Stomach (tissue), 9 donors: ENCODE data around the gene ATXN7L1. TPM values are rescaled to one million over a fixed set of nuclear protein-coding genes. Genes with fewer than 3 reads are reported as not detected.

Experiments used
- DNase-seq, 2 donors: peaks; one replicate each; pipeline versions ENCODE4 v3.0.0 to v3.0.0-alpha.2; 2013 to 2019
- H3K27ac ChIP-seq, 5 donors: fragments of 200-600 bp in 4 of 5; sonication (generic) in 4 of 5; one replicate each; pipeline ENCODE4 v1.5.1; 2013 to 2019; ENCODE audit warnings: mild to moderate bottlenecking in 1 of 5, moderate library complexity in 1 of 5
- H3K27me3 ChIP-seq, 3 donors: fragments of 200-600 bp; sonication (generic); one replicate each; pipeline ENCODE4 v1.5.1; 2017 to 2019; ENCODE audit warnings: mixed run types in 1 of 3
- H3K36me3 ChIP-seq, 4 donors: fragments of 200-600 bp; sonication (generic); 1 replicate in 3 of 4; 2 replicates in 1 of 4; pipeline ENCODE4 v1.5.1; 2016 to 2019
- H3K4me1 ChIP-seq, 4 donors: fragments of 200-600 bp; sonication (generic); one replicate each; pipeline ENCODE4 v1.5.1; 2016 to 2019
- H3K4me3 ChIP-seq, 4 donors: fragments of 200-600 bp; sonication (generic) in 3 of 4; one replicate each; pipeline ENCODE4 v1.5.1; 2016 to 2019; ENCODE audit warnings: mild to moderate bottlenecking in 1 of 4
- H3K9me3 ChIP-seq, 4 donors: fragments of 200-600 bp; sonication (generic); one replicate each; pipeline ENCODE4 v1.5.1; 2016 to 2019
- EP300 ChIP-seq: sonication (generic); formaldehyde crosslinking; IDR thresholded peaks from one replicate; pipeline ENCODE4 v1.6.1; 2017; ENCODE audit warnings: antibody characterized with exemption
- POLR2A ChIP-seq, 4 donors: fragments of 450-650 bp; IDR thresholded peaks; one replicate each; pipeline ENCODE4 v1.6.1; 2016; ENCODE audit warnings: antibody characterized with exemption in 4 of 4, control low read depth in 2 of 4, mild to moderate bottlenecking in 1 of 4, moderate library complexity in 1 of 4
- POLR2AphosphoS5 ChIP-seq, 3 donors: sonication (generic); formaldehyde crosslinking; IDR thresholded peaks; one replicate each; pipeline ENCODE4 v1.6.1; 2016; ENCODE audit warnings: antibody characterized with exemption in 3 of 3
- WGBS, 5 donors: extraction: QIAGEN DNeasy Blood & Tissue Kit in 3 of 5; methylation state at CpG; one replicate each; pipeline versions ENCODE4 v1.1.5 to v1.1.7; 2013 to 2018; 5-methylcytosine and 5-hydroxymethylcytosine counted together
- intact Hi-C: fragments of 100-400 bp; cut with DNase I; formaldehyde crosslinking; loops from one replicate; pipeline ENCODE4 v1.15.1; 2023; ENCODE audit warnings: low total_unique reads
- polyA plus RNA-seq, 3 donors: library from polyadenylated mRNA; stranded (reverse); fragments of 200-250 nt; gene quantifications; one replicate each; pipeline ENCODE4 v1.2.3, GENCODE V29; 2013
- total RNA-seq, 5 donors: library from RNA; depleted of rRNA; stranded (reverse); fragments of >200 nt; gene quantifications; one replicate each; pipeline versions ENCODE4 v1.1.0 to v1.2.3, GENCODE V29; 2014 to 2016
- TF ChIP-seq, protein P1 (sequence below), 7 experiments: fragments of 450-650 bp in 4 of 7; fragments of 200-600 bp in 3 of 7; sonication (generic) in 3 of 7; IDR thresholded peaks; one replicate each; pipeline ENCODE4 v1.5.1; 2016 to 2019; ENCODE audit warnings: antibody characterized with exemption in 7 of 7, control low read depth in 2 of 7, mild to moderate bottlenecking in 1 of 7
- donor health status: healthy with polysubstance abuse.
- donor health status: Bipolar disorder and iron deficiency.
- donor health status: healthy.

Gene ATXN7L1
- total and polyA plus RNA-seq, 8 donors: 3.8 to 92.2 (median 8.8) TPM

DNA sequence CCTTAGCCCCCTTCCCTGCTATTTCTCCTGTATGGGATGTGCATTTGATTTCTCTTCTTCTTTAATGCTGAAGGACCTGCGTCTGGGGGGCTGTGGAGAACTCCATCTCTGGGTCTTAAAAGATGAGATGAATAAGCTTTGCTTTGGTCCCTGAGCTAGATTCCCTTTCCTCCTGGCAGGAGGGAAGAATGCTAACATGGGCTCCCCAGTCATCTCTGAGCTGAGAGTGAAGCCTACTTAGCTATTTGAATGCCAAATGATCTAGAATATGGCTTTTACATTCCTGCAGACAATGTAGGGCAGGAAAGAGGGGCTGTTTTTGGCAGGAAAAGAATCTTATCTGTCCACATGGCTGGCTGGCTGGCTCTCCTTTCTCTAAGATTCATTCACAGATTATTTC, 232.5 kb downstream of the ATXN7L1 start:
- H3K27me3 ChIP-seq: no peaks in the 10 kb centered on the region
- no peak for DNase-seq
- WGBS, 5 donors: 78 to 100% (median 85%) methylated on average over 1 of the region's 1 CpG
- TF ChIP-seq POLR2A (IDR thresholded peaks at IDR 0.05): no peak
- TF ChIP-seq POLR2AphosphoS5 (IDR thresholded peaks at IDR 0.05): no peak
- no peak for TF ChIP-seq EP300
- TF ChIP-seq, protein P1, sequence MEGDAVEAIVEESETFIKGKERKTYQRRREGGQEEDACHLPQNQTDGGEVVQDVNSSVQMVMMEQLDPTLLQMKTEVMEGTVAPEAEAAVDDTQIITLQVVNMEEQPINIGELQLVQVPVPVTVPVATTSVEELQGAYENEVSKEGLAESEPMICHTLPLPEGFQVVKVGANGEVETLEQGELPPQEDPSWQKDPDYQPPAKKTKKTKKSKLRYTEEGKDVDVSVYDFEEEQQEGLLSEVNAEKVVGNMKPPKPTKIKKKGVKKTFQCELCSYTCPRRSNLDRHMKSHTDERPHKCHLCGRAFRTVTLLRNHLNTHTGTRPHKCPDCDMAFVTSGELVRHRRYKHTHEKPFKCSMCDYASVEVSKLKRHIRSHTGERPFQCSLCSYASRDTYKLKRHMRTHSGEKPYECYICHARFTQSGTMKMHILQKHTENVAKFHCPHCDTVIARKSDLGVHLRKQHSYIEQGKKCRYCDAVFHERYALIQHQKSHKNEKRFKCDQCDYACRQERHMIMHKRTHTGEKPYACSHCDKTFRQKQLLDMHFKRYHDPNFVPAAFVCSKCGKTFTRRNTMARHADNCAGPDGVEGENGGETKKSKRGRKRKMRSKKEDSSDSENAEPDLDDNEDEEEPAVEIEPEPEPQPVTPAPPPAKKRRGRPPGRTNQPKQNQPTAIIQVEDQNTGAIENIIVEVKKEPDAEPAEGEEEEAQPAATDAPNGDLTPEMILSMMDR (IDR thresholded peaks at IDR 0.05): no peak
- peaks cover 19 to 27% (median 21%) of the 10 kb centered on the region in 4 donors for H3K4me1 ChIP-seq
- H3K9me3 ChIP-seq: no peaks in the 10 kb centered on the region
- H3K36me3 ChIP-seq: peaks cover 2 to 45% (median 29%) of the 10 kb centered on the region in 4 donors
- H3K4me3 ChIP-seq: no peak overlapping the region
- intact Hi-C loops: no loop called here
- H3K27ac ChIP-seq: no peak overlapping the region

DNA sequence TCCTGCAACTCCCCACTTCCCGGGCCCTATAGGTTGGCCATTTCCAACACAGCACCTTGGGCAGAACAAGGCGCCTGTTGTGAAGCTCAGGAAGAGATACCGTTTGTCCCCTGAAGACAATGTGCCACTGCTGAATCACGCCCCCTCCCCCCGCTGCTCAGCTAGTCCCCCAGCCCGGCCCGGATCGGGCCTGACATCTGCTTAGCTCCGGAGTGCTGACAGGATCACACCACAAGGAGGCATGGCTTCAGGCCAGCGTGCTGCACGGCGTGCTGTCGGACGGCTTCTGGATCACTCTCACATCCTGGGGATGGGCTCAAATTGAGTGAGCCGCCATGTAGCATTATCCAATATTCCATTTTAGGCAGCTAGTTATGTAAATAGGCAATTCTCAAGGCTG, 233.0 kb downstream of the ATXN7L1 start:
- H3K4me3 ChIP-seq: no peak overlapping the region
- no peaks in the 10 kb centered on the region for H3K9me3 ChIP-seq
- TF ChIP-seq POLR2AphosphoS5 (IDR thresholded peaks at IDR 0.05) (no peak), EP300 (no peak), POLR2A (IDR thresholded peaks at IDR 0.05) (no peak)
- TF ChIP-seq, protein P1 (IDR thresholded peaks at IDR 0.05): no peak
- 68 to 79% (median 72%) methylated on average over 15 of the region's 15 CpGs for WGBS, 5 donors
- no peaks in the 10 kb centered on the region for H3K27me3 ChIP-seq
- intact Hi-C loops: no loop called here
- peaks cover 2 to 50% (median 34%) of the 10 kb centered on the region in 4 donors for H3K36me3 ChIP-seq
- peaks cover 14 to 23% (median 18%) of the 10 kb centered on the region in 4 donors for H3K4me1 ChIP-seq
- no peak overlapping the region for H3K27ac ChIP-seq
- peak in 1 of 2 donors; percentile 65 for DNase-seq

DNA sequence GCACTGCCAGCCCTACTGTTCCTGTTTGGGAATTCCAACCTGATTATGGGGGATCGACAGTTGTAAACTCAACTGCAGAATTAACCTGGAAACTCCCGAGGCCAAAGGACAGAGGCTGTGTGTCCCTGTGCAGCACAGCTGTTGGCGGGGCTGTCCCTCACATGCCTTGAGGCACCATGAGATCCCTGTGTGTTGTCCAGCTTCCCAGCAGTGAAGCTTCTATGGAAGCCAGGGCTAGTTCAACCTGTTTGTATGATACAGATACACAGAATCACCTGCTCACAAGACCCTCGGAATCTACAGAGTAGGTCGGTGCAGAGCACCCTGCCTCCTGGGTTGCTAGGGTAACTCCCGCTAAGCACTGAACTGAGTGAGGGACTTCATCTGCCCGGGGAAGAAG, 234.1 kb downstream of the ATXN7L1 start:
- peaks cover 2 to 61% (median 45%) of the 10 kb centered on the region in 4 donors for H3K36me3 ChIP-seq
- intact Hi-C loops: no loop called here
- 83 to 93% (median 90%) methylated on average over 7 of the region's 7 CpGs for WGBS, 5 donors

DNA sequence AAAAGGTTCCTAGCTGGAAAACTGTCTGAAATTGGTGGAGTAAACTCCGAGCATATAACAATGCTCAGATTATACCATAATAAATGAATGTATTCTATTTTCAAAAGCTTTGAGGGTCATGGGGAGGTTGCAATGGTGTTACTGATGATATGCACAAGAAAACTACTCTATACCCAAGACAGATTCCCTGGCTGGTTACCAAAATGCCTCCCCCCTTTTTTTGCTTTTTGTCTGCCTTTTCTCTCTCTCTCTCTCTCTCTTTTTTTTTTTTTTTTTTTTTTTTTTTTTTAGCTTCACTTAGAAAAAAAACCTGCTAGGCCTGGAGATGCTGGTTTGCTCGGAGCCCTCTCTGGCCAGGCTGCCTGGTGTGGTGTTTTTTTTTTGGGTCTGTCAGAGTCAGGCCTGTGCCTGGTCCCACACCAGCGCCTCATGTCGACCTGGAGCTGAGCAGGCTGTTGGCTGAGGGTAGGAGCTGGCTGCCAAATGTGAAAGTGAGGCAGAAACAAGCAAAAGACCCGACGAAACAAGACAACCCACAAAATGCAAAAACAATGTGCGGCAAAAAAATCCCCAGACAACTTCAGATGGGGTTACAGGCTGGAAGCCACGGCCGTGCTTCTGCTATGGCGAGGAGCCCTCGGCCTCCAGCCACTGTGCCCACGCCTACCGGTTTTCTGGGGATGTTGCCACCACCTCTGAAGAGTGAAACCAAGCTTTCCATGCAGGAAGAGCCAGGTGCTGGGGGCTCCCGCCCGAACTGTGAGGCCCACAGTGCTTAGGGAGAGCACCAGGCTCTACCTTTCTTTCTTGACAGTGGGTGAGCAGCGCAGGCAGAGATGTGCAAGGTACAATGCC, 235.2 kb downstream of the ATXN7L1 start:
- H3K4me1 ChIP-seq: peaks cover 11 to 23% (median 14%) of the 10 kb centered on the region in 4 donors
- intact Hi-C loops: no loop called here
- TF ChIP-seq POLR2AphosphoS5 (IDR thresholded peaks at IDR 0.05): no peak
- TF ChIP-seq EP300: no peak
- DNase-seq: no peak
- H3K27ac ChIP-seq: no peak overlapping the region
- no peak overlapping the region for H3K4me3 ChIP-seq
- H3K36me3 ChIP-seq: peaks cover 5 to 72% (median 55%) of the 10 kb centered on the region in 4 donors
- 83 to 89% (median 88%) methylated on average over 13 to 16 of the region's 16 CpGs for WGBS, 5 donors
- no peaks in the 10 kb centered on the region for H3K27me3 ChIP-seq
- no peaks in the 10 kb centered on the region for H3K9me3 ChIP-seq

More for the DNA sequence above, 234.1 kb downstream of the ATXN7L1 start:
- no peaks in the 10 kb centered on the region for H3K9me3 ChIP-seq
- no peak overlapping the region for H3K27ac ChIP-seq
- no peak for TF ChIP-seq POLR2AphosphoS5 (IDR thresholded peaks at IDR 0.05)
- no peak for TF ChIP-seq EP300
- TF ChIP-seq, protein P1 (IDR thresholded peaks at IDR 0.05): no peak
- TF ChIP-seq POLR2A (IDR thresholded peaks at IDR 0.05): no peak
- no peak for DNase-seq
- H3K27me3 ChIP-seq: no peaks in the 10 kb centered on the region
- H3K4me3 ChIP-seq: no peak overlapping the region
- H3K4me1 ChIP-seq: peaks cover 11 to 23% (median 14%) of the 10 kb centered on the region in 4 donors
